HG02973 (cell line): Measurements from ENCODE around the gene CDCA7L.
A peak's percentile ranks its signal among the peaks of the same experiment; 100 is the strongest.

Experiments used
- ATAC-seq: cut with Tn5 transposase; IDR thresholded peaks from one replicate; pipeline ENCODE4 v1.9.1; 2021; ENCODE audit warnings: moderate library complexity; ENCODE audit not compliant: unreplicated experiment

The CDCA7L gene

GRCh38 chr7:21945454-21946221 is at the start of gene CDCA7L:
Gene CDCA7L, minus strand, starts transcription at chr7:21945899. Its CDS starts 95 bp downstream, at chr7:21945804.
- ATAC-seq = peak; percentile 77

DNA sequence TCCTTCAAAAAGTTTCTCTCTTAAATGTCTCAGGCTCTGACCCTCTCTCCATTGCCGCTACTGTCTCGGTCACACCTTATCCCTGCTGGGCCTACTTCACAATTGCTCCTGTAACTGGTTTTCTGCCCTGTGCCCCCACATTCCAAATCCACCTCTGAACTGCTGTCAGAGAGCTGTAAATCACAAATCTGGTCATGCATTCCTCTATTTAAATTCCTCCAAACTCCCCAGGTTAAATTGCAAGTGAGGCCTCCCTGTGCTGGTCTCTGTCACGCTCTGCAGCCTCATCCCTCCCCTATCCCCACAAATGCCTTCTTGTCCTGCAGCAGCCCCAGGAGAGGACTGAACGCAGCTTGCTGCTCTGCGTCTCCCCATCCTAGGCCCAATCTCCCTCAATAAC is 40.4 kb upstream of the CDCA7L start:
- ATAC-seq = no peak

DNA sequence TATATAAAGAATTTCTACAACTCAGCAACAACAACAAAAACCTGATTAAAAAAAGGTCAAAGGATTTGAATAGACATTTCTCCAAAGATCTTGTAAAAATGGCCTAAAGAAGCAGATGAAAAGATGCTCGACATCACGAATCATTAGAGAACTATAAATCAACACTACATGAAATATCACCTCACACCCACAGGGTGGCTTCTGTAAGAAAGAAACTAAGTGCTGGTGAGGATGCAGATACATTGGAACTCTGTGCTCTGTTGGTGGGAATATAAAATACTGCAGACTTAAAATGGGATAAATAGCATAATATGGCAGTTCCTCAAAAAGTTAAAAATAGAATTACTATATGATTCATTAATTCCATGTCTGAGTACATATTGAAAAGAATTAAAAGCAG is 38.3 kb upstream of the CDCA7L start:
- ATAC-seq = no peak

DNA sequence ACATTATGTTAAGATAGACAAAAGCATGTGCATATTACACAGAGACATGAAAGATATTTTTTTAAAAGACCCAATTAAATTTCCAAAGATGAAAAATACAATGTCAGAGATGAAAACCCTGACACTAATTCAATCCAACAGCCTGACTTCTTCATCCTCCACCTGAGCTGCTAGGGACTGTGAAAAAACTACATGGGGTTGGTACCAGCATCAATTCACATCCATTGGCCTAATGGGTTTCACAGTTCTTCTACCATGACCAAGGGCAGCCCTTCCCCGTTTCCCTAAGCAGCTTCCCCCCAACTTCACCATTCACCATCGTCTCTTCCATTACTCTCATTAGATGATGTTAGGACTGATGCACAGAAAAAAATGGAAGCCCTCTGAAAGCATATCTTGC is 37.4 kb upstream of the CDCA7L start:
- ATAC-seq = no peak

- no peak for ATAC-seq
These were observed 35.8 kb upstream of the CDCA7L start for GRCh38 chr7:21981524-21981923.

DNA sequence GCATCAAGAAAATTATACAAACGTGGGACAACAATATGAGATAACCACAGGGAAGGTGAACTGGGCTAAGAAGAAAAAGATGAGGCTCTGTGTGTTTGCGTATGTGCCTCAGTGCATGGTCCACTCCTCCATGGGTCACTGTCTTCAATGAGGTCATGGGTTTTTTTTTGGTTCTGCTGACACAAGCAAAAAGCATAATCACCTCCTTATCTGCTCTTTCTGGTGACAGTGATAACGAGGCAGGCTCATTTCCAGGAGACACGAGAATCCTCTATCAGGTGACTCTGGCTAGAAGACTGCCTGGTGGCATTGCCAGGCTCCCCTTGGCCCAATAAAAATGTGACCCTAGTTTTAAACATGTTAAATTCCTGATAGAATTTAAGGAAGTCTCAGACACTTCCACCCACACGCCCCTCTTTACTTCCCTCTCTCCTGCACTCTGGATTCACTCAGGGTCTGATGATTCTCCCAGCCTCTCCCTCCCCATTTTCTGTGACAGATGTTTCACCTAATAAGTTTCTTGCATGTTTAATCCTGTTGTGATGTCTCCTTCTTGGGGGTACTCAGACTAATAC is 35.3 kb upstream of the CDCA7L start:
- no peak for ATAC-seq

- ATAC-seq = no peak
These were observed 26.7 kb upstream of the CDCA7L start for GRCh38 chr7:21972397-21972784.

- ATAC-seq = no peak
These were observed 26.2 kb upstream of the CDCA7L start for GRCh38 chr7:21971780-21972396.

DNA sequence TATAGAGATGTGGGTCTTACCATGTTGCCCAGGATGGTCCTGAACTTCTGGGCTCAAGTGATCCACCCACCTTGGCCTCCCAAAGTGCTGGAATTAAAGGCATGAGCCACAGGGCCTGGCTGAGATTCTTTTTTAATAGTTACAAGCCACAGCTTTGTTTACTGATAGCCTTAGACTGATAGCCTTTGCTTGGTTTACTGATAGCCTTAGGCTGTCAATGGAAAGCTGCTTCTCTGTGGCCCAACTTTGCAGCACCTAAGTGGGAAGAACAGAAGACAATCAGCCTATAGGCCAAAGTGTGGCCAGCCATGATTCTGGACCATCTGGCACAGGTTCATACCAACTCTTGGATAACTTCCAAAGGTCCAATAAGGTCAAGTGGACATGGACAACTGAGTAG is 24.1 kb upstream of the CDCA7L start:
- ATAC-seq = no peak

GRCh38 chr7:21967598-21968003 is 21.9 kb upstream of the CDCA7L start:
- ATAC-seq = no peak

GRCh38 chr7:21966271-21966670 is 20.6 kb upstream of the CDCA7L start:
- peak; percentile 93 for ATAC-seq

DNA sequence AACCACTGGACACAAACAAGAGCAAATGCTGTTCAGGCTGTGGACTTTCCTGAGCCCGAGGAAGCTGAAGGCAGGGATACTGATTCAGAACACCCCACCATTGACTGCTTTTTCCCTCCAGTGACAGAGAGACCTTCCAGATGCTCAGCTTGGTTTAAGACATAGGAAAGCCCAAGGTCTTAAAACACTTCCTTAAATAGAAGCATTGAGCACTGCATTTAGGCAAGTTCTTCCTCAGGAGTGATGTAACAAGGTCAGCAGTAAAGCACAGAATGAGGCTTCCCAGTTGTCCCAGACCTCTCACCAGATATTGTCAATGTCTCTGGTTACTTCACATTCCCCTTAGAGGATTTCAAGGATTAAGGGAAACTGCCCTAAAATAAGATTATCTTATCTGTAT is 19.6 kb upstream of the CDCA7L start:
- no peak for ATAC-seq

GRCh38 chr7:21962677-21963076 is 17.0 kb upstream of the CDCA7L start:
- ATAC-seq = no peak

DNA sequence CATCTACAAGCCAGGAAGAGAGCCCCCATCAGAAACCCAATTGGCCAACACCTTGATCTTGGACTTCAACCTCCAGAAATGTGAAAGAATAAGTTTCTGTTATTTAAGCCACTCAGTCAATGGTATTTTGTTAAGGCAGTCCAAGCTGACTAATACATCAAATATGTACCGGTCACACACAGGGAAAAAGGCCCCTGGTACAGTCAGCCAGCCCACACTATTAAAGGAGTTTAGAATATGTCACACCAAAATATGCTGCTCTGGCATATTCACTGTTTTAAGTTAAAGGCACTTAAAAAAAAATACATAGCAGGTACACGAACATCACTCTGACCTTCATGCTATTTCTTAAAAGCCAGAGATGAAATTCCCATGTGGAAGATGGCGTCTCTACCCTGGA is 15.2 kb upstream of the CDCA7L start:
- no peak for ATAC-seq

GRCh38 chr7:21959387-21959776 is 13.7 kb upstream of the CDCA7L start:
- no peak for ATAC-seq

GRCh38 chr7:21953781-21954180 is 8.1 kb upstream of the CDCA7L start:
- no peak for ATAC-seq

GRCh38 chr7:21948887-21949540 is 3.3 kb upstream of the CDCA7L start:
- ATAC-seq = no peak

DNA sequence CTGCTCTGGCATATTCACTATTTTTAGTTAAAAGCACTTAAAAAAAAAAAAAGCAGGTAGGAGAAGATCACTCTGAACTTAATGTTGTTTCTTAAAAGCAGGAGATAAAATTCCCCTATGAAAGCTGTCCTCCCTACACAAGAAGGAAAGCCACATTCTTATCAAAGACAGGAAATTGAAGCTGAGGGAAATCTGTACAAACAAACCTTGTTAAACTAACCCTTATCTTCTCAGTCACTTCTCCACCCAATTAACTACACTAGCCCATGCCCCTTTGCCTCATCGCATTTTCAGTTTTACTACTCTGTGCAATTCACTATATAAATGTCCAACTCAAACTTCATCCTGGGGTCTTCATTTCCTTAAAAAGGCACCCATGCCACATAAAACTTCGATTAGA is 2.7 kb upstream of the CDCA7L start:
- ATAC-seq = no peak

- no peak for ATAC-seq
These were observed 2.2 kb upstream of the CDCA7L start for GRCh38 chr7:21947946-21948345.

- ATAC-seq = no peak
These were observed 1.4 kb upstream of the CDCA7L start for GRCh38 chr7:21947056-21947455.

- ATAC-seq = no peak
These were observed 567 bp upstream of the CDCA7L start for GRCh38 chr7:21946222-21946709.
